OCI-LY1 (cell line): ENCODE results near the gene MRGPRF.

Experiments used
- EZH2 ChIP-seq: fragments of 200-600 bp; sonication (generic), shearing (Covaris generic); IDR thresholded peaks from 2 replicates; pipeline ENCODE4 v1.8.0; 2017; ENCODE audit warnings: borderline replicate concordance, mixed run types, mild to moderate bottlenecking, antibody characterized with exemption, low read length, moderate library complexity, mixed read lengths
- TF ChIP-seq, protein P1 (sequence below): fragments of 200-600 bp; sonication (generic), shearing (Covaris generic); IDR thresholded peaks from 2 replicates; pipeline ENCODE4 v1.5.1; 2017; ENCODE audit warnings: mild to moderate bottlenecking, antibody characterized with exemption, low read length, moderate library complexity, mixed read lengths

DNA sequence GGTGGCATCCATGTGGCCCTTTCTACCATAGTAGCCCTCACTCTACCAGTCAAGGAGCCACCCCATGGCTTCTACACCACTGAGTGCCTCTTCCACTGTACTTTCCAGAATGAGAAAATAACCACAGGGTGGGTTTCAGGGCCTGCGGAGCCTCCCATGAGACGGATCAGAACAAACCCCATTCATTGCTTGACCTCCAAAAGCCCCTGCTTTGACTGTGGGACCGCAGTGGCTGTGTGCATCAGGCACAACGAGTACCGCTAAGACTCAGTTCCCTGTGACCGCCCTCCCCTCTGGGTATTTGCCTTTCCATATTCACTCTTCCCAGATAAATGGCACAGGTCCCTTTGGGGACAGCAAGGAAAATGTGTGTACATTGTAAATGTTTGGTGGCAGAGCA, 11.5 kb upstream of the MRGPRF start:
- TF ChIP-seq, protein P1, sequence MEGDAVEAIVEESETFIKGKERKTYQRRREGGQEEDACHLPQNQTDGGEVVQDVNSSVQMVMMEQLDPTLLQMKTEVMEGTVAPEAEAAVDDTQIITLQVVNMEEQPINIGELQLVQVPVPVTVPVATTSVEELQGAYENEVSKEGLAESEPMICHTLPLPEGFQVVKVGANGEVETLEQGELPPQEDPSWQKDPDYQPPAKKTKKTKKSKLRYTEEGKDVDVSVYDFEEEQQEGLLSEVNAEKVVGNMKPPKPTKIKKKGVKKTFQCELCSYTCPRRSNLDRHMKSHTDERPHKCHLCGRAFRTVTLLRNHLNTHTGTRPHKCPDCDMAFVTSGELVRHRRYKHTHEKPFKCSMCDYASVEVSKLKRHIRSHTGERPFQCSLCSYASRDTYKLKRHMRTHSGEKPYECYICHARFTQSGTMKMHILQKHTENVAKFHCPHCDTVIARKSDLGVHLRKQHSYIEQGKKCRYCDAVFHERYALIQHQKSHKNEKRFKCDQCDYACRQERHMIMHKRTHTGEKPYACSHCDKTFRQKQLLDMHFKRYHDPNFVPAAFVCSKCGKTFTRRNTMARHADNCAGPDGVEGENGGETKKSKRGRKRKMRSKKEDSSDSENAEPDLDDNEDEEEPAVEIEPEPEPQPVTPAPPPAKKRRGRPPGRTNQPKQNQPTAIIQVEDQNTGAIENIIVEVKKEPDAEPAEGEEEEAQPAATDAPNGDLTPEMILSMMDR, result no peak
- TF ChIP-seq EZH2, result no peak
